ENCODE results near the gene TNRC18. TPM values are rescaled to one million over a fixed set of nuclear protein-coding genes. Genes with fewer than 3 reads are reported as not detected.

TNRC18 gene
- total and polyA plus RNA-seq, 2 of the 8 experiments (the other 6 are each of a cell fraction or from before 2014, with no cell fraction given): 1.7 to 8.6 TPM

- no peak for TF ChIP-seq CTCF (IDR thresholded peaks at IDR 0.05; ENCODE audit: control extremely low read depth in 1 of 3, insufficient read depth in 1 of 3, low read depth in 1 of 3, low read length in 3 of 3)
- no peak for TF ChIP-seq JUND (IDR thresholded peaks at IDR 0.05; ENCODE audit: low read length)
- TF ChIP-seq ATF2 (IDR thresholded peaks at IDR 0.05; ENCODE audit: low read length): no peak; the same call in 1 of the 2 replicates
- 0 out of 2 replicates have a peak, but pooled peaks have one; percentile 38 for TF ChIP-seq GABPA (IDR thresholded peaks at IDR 0.05; ENCODE audit: borderline replicate concordance, insufficient read depth, low read length)
- no peak for TF ChIP-seq BCL11A (IDR thresholded peaks at IDR 0.05; ENCODE audit: low read depth in 2 of 2, low read length in 2 of 2)
- no peak for TF ChIP-seq NRF1 (IDR thresholded peaks at IDR 0.05; ENCODE audit: low read depth, low read length)
- peak; percentile 98 for TF ChIP-seq SP4 (IDR thresholded peaks at IDR 0.05; ENCODE audit: low read length)
- TF ChIP-seq SUZ12 (IDR thresholded peaks at IDR 0.05; ENCODE audit: low read length): no peak
- TF ChIP-seq KDM1A (IDR thresholded peaks at IDR 0.05; ENCODE audit: borderline replicate concordance, low read length): 0 out of 2 replicates have a peak, but pooled peaks have one; percentile 29
- no peak for TF ChIP-seq ZNF274 (IDR thresholded peaks at IDR 0.05; ENCODE audit: borderline replicate concordance, extremely low read depth, low read length)
- no peak for TF ChIP-seq HDAC6 (IDR thresholded peaks at IDR 0.05; ENCODE audit: low read depth, low read length)
- TF ChIP-seq SIN3A (conservative IDR thresholded peaks at IDR 0.05 in 1 of 2, IDR thresholded peaks at IDR 0.05 in 1 of 2; ENCODE audit: low read depth in 1 of 2, low read length in 2 of 2): peak in 1 of 2 experiments; percentile 53; a peak in 1 of 4 replicates
- TF ChIP-seq SP1 (IDR thresholded peaks at IDR 0.05; ENCODE audit: low read depth, low read length): peak; percentile 68
- peak; percentile 70 for TF ChIP-seq TAF1 (IDR thresholded peaks at IDR 0.05; ENCODE audit: low read depth, low read length)
- TF ChIP-seq CTBP2 (IDR thresholded peaks at IDR 0.05; ENCODE audit: borderline replicate concordance, insufficient read depth, insufficient read length, low read length): no peak
- peak; percentile 76 for TF ChIP-seq TAF7 (optimal IDR thresholded peaks at IDR 0.05; ENCODE audit: borderline replicate concordance, low read depth, low read length)
- TF ChIP-seq RNF2 (IDR thresholded peaks at IDR 0.05; ENCODE audit: borderline replicate concordance, low read depth, low read length, missing control alignments, poor library complexity, severe bottlenecking): no peak
- no peak; the same call in 1 of the 2 replicates for TF ChIP-seq MAX (IDR thresholded peaks at IDR 0.05)
- TF ChIP-seq ASH2L (IDR thresholded peaks at IDR 0.05; ENCODE audit: low read length): no peak
Observed at GRCh38 chr7:5425507-5426225, 2.0 kb upstream of the TNRC18 start (continued).
